Upper lobe of left lung (tissue), 6 donors: ENCODE measurements around the gene TAF3. TPM values are rescaled to one million over a fixed set of nuclear protein-coding genes. Genes with fewer than 3 reads are reported as not detected.
A peak's percentile ranks its signal among the peaks of the same experiment; 100 is the strongest.

Experiments
- ATAC-seq, 2 donors: fragments of 200-7000 bp; cut with Tn5 transposase; one replicate each; pipeline ENCODE4 v1.9.1; 2022; ENCODE audit warnings: mild to moderate bottlenecking in 2 of 2, moderate library complexity in 2 of 2; ENCODE audit not compliant: low FRiP score in 2 of 2
- DNase-seq, 2 donors: peaks; one replicate each; pipeline ENCODE4 v3.0.0-alpha.2; 2019 to 2020
- H3K27ac ChIP-seq, 4 donors: fragments of 200-600 bp; sonication (generic); one replicate each; pipeline ENCODE4 v1.5.1; 2016 to 2019
- H3K27me3 ChIP-seq, 4 donors: fragments of 200-600 bp; sonication (generic); one replicate each; pipeline ENCODE4 v1.5.1; 2017 to 2019
- H3K36me3 ChIP-seq, 4 donors: fragments of 200-600 bp; sonication (generic); one replicate each; pipeline ENCODE4 v1.5.1; 2016 to 2019
- H3K4me1 ChIP-seq, 4 donors: fragments of 200-600 bp; sonication (generic); one replicate each; pipeline ENCODE4 v1.5.1; 2018 to 2019
- H3K4me3 ChIP-seq, 4 donors: fragments of 200-600 bp; sonication (generic); one replicate each; pipeline ENCODE4 v1.5.1; 2017 to 2019; ENCODE audit warnings: mild to moderate bottlenecking in 2 of 4, moderate library complexity in 1 of 4
- H3K9me3 ChIP-seq, 4 donors: fragments of 200-600 bp; sonication (generic); one replicate each; pipeline ENCODE4 v1.5.1; 2018 to 2019
- CTCF ChIP-seq, 6 experiments: fragments of 450-650 bp in 4 of 6; fragments of 200-600 bp in 2 of 6; sonication (generic) in 2 of 6; IDR thresholded peaks; one replicate each; pipeline ENCODE4 v1.5.1; 2016 to 2019; ENCODE audit warnings: antibody characterized with exemption in 6 of 6
- EP300 ChIP-seq, 4 donors: sonication (generic); formaldehyde crosslinking; IDR thresholded peaks; one replicate each; pipeline ENCODE4 v1.5.1; 2017; ENCODE audit warnings: antibody characterized with exemption in 4 of 4, control low read depth in 2 of 4
- POLR2A ChIP-seq, 4 donors: fragments of 450-650 bp; IDR thresholded peaks; one replicate each; pipeline ENCODE4 v1.5.1; 2016 to 2017; ENCODE audit warnings: antibody characterized with exemption in 4 of 4, mild to moderate bottlenecking in 2 of 4
- POLR2AphosphoS5 ChIP-seq, 2 donors: sonication (generic); formaldehyde crosslinking; IDR thresholded peaks; one replicate each; pipeline ENCODE4 v1.5.1; 2017; ENCODE audit warnings: antibody characterized with exemption in 2 of 2
- WGBS, 2 donors: methylation state at CpG; one replicate each; pipeline ENCODE4 v1.1.5; 2017 to 2018; 5-methylcytosine and 5-hydroxymethylcytosine counted together
- total RNA-seq, 6 donors: library from RNA; depleted of rRNA in 4 of 6; stranded (reverse); fragments of >200 nt in 4 of 6; gene quantifications; one replicate each; pipeline versions ENCODE4 v1.1.0 to v1.2.1, GENCODE V29; 2016 to 2021
- donor health status: DM: no; HTN: no; CAD: no; lungs with moderate emphysema.
- donor health status: DM: no; HTN: yes; CAD: no; lungs with severe emphysema.

Gene TAF3
- total RNA-seq, 6 donors from 2014 or later, result 6.8 to 16.8 (median 10.1) TPM

DNA sequence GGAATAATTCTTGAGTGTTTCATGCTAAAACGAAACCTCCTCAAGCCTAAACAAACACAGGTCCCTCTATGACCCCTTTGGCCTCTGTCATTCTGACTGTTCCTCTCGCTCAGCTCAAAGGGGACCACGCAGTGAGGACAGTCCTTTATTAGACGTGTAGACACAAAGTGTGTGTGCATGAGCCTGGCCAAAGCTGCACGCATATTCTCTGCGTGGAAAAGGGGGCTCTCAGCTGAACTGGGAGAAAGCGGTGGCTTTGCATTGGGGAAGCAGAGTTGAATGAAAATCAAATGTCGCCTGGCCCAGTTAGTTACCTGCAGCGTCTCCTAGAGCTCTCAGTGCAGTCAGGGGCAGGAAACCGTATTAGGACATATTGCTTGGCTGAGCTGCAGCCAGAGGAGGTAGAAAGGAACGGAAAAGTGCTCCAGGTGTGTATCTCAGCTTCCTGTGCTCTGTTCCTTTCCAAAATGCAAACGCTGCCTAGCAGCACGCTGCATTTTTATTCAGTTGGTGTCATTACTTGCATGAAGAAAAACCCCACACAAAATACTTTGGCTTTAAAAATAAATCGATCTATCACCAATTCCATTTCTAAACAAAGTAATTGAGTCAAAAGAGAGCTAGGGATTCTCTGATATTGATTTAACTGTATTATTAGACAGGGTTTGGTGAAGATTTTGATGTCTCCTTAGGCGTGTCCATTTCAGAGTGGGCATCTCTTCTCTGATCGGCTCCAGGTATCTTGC is 241.1 kb downstream of the TAF3 start:
- no peak for TF ChIP-seq POLR2AphosphoS5 (IDR thresholded peaks at IDR 0.05)
- TF ChIP-seq CTCF (IDR thresholded peaks at IDR 0.05), result no peak
- TF ChIP-seq POLR2A (IDR thresholded peaks at IDR 0.05), result no peak
- TF ChIP-seq EP300 (IDR thresholded peaks at IDR 0.05), result no peak
- Histone ChIP-seq H3K4me1 (peaks cover 19 to 64% (median 37%) of the 10 kb centered on the region in 4 donors), H3K27ac (peak overlapping the region in 3 of 4 donors; percentile 6 to 86 (median 34)), H3K9me3 (no peaks in the 10 kb centered on the region), H3K4me3 (peak overlapping the region in 1 of 4 donors; percentile 32), H3K36me3 (no peaks in the 10 kb centered on the region), H3K27me3 (peaks cover 0 to 34% (median 15%) of the 10 kb centered on the region in 4 donors)
- DNase-seq (no peak), ATAC-seq (no peak)
- 36 to 44% methylated on average over 16 of the region's 16 CpGs for WGBS, 2 donors

- Histone ChIP-seq H3K9me3 (no peaks in the 10 kb centered on the region), H3K27me3 (peaks cover 0 to 28% (median 11%) of the 10 kb centered on the region in 4 donors), H3K36me3 (no peaks in the 10 kb centered on the region), H3K4me3 (peak overlapping the region in 2 of 4 donors; percentile 17 to 32), H3K27ac (peak overlapping the region; percentile 34 to 86 (median 50)), H3K4me1 (peaks cover 16 to 56% (median 32%) of the 10 kb centered on the region in 4 donors)
- no peak for DNase-seq
- 10 to 18% methylated on average over 15 of the region's 15 CpGs for WGBS, 2 donors
- ATAC-seq, result no peak
- no peak for TF ChIP-seq EP300 (IDR thresholded peaks at IDR 0.05)
- TF ChIP-seq POLR2AphosphoS5 (IDR thresholded peaks at IDR 0.05), result peak in 1 of 2 donors; percentile 32
Observed at GRCh38 chr10:8060010-8060703, 241.9 kb downstream of the TAF3 start.

GRCh38 chr10:8060704-8061121 is 242.4 kb downstream of the TAF3 start:
- WGBS, 2 donors, result 29 to 31% methylated on average over 10 of the region's 10 CpGs
- TF ChIP-seq POLR2A (IDR thresholded peaks at IDR 0.05) (no peak), EP300 (IDR thresholded peaks at IDR 0.05) (no peak), POLR2AphosphoS5 (IDR thresholded peaks at IDR 0.05) (no peak), CTCF (IDR thresholded peaks at IDR 0.05) (no peak)
- ATAC-seq (no peak), DNase-seq (no peak)
- H3K27ac ChIP-seq, result peak overlapping the region in 3 of 4 donors; percentile 43 to 86 (median 57)
- H3K9me3 ChIP-seq, result no peaks in the 10 kb centered on the region
- peak overlapping the region in 2 of 4 donors; percentile 17 to 32 for H3K4me3 ChIP-seq
- H3K4me1 ChIP-seq, result peaks cover 15 to 53% (median 30%) of the 10 kb centered on the region in 4 donors
- H3K36me3 ChIP-seq, result no peaks in the 10 kb centered on the region
- H3K27me3 ChIP-seq, result peaks cover 0 to 23% (median 7%) of the 10 kb centered on the region in 4 donors

GRCh38 chr10:8061274-8062211 is 243.2 kb downstream of the TAF3 start:
- peak overlapping the region in 3 of 4 donors; percentile 43 to 57 (median 54) for H3K27ac ChIP-seq
- H3K36me3 ChIP-seq, result no peaks in the 10 kb centered on the region
- H3K27me3 ChIP-seq, result peaks cover 0 to 15% (median 2%) of the 10 kb centered on the region in 4 donors
- DNase-seq, result peak in 1 of 2 donors; percentile 66
- peaks cover 15 to 50% (median 29%) of the 10 kb centered on the region in 4 donors for H3K4me1 ChIP-seq
- H3K4me3 ChIP-seq, result peak overlapping the region in 2 of 4 donors; percentile 17 to 32
- TF ChIP-seq CTCF (IDR thresholded peaks at IDR 0.05) (no peak), EP300 (IDR thresholded peaks at IDR 0.05) (no peak), POLR2A (IDR thresholded peaks at IDR 0.05) (no peak), POLR2AphosphoS5 (IDR thresholded peaks at IDR 0.05) (no peak)
- 66 to 69% methylated on average over 13 to 17 of the region's 17 CpGs for WGBS, 2 donors
- no peak for ATAC-seq
- H3K9me3 ChIP-seq, result no peaks in the 10 kb centered on the region
